ENCODE measurements around the gene PAPPA2. TPM values are rescaled to one million over a fixed set of nuclear protein-coding genes. Genes with fewer than 3 reads are reported as not detected.

PAPPA2 gene
- total and polyA plus RNA-seq, 10 of the 15 experiments (the other 5 are each of a cell fraction or from before 2014, with no cell fraction given): under 0.01 to 0.06 (median 0.03) TPM; not detected in 7

GRCh38 chr1:176720838-176721237 is 257.9 kb downstream of the PAPPA2 start:
- intact Hi-C loops (cut with micrococcal nuclease; ENCODE audit: unreplicated experiment): no loop called here
- Histone ChIP-seq H2AFZ (ENCODE audit: control insufficient read depth, low read depth, low read length) (no peak overlapping the region), H3K4me2 (ENCODE audit: control insufficient read depth, insufficient read depth) (no peak overlapping the region), H3K9me3 (replicated peaks; ENCODE audit: control insufficient read depth, insufficient read depth, low read length) (no peaks in the 10 kb centered on the region), H3K9ac (ENCODE audit: control insufficient read depth, insufficient read depth, low read length) (no peak overlapping the region), H4K20me1 (ENCODE audit: control insufficient read depth, insufficient read depth) (no peaks in the 10 kb centered on the region), H3K79me2 (ENCODE audit: control insufficient read depth, insufficient read depth, low read length) (no peaks in the 10 kb centered on the region), H3K36me3 (ENCODE audit: control insufficient read depth in 2 of 2, insufficient read depth in 2 of 2, low read length in 1 of 2) (no peaks in the 10 kb centered on the region), H3K4me3 (no peak overlapping the region), H3K27ac (ENCODE audit: control insufficient read depth, insufficient read depth) (no peak overlapping the region), H3K4me1 (ENCODE audit: control insufficient read depth, insufficient read depth, low read length) (no peaks in the 10 kb centered on the region), H3K27me3 (replicated peaks in 1 of 2; ENCODE audit: control insufficient read depth in 2 of 2, insufficient read depth in 2 of 2, low read length in 1 of 2) (no peaks in the 10 kb centered on the region)
- WGBS (ENCODE audit: insufficient coverage, insufficient replicate concordance, low lambda C conversion rate, missing lambda C conversion rate): 0% methylated on average over 1 of the region's 1 CpG
- ChIA-PET SMC1A (ENCODE audit: uncharacterized antibody, unreplicated experiment) (interaction anchor here (1.2 kb wide), 1 partner anchor 15 kb away, joined by 3 read pairs; no protein-coding TSS in a partner anchor), RAD21 (ENCODE audit: unreplicated experiment) (no interaction called here), CTCF (interaction anchor here (1.4 kb wide), 1 partner anchor 26 kb away, joined by 3 read pairs; no protein-coding TSS in a partner anchor), POLR2A (no interaction called here)
- ATAC-seq (no peak), DNase-seq (ENCODE audit: low read depth, low spot score) (no peak), FAIRE-seq (no peak)
- in situ Hi-C loops (cut with MboI): no loop called here
- TF ChIP-seq ATF3 (IDR thresholded peaks at IDR 0.05; ENCODE audit: borderline replicate concordance, extremely low read depth, low read depth, low read length): no peak
- no peak for TF ChIP-seq TBL1XR1 (IDR thresholded peaks at IDR 0.05; ENCODE audit: low read depth, low read length)
- no peak for TF ChIP-seq HDAC2 (IDR thresholded peaks at IDR 0.05)
- no peak for TF ChIP-seq GABPA (IDR thresholded peaks at IDR 0.05; ENCODE audit: low read depth)
- no peak for TF ChIP-seq POLR2A (IDR thresholded peaks at IDR 0.05; ENCODE audit: low read depth, low read length)
- no peak for TF ChIP-seq KDM1A (IDR thresholded peaks at IDR 0.05; ENCODE audit: borderline replicate concordance)
- TF ChIP-seq SMAD1 (IDR thresholded peaks at IDR 0.05; ENCODE audit: low read depth, partially characterized antibody): no peak
- no peak for TF ChIP-seq YBX1 (IDR thresholded peaks at IDR 0.05)
- TF ChIP-seq GATAD2B (conservative IDR thresholded peaks at IDR 0.05; ENCODE audit: low read depth): no peak
- no peak for TF ChIP-seq MLLT1 (IDR thresholded peaks at IDR 0.05)
- no peak for TF ChIP-seq ZNF622 (IDR thresholded peaks at IDR 0.05)
- TF ChIP-seq ELK1 (IDR thresholded peaks at IDR 0.05; ENCODE audit: low read depth, low read length): no peak
- no peak for TF ChIP-seq BHLHE40 (IDR thresholded peaks at IDR 0.05; ENCODE audit: borderline replicate concordance in 1 of 2, low read depth in 2 of 2, low read length in 1 of 2)
- no peak for TF ChIP-seq SMC3 (IDR thresholded peaks at IDR 0.05; ENCODE audit: borderline replicate concordance, low read length)
- TF ChIP-seq SMARCA5 (IDR thresholded peaks at IDR 0.05): no peak
- no peak for TF ChIP-seq RAD21 (IDR thresholded peaks at IDR 0.05; ENCODE audit: insufficient read depth, low read depth, low read length)
- no peak for TF ChIP-seq FOXM1 (IDR thresholded peaks at IDR 0.05; ENCODE audit: low read depth, low read length)
- TF ChIP-seq SIN3A (IDR thresholded peaks at IDR 0.05; ENCODE audit: low read depth, low read length): no peak
- TF ChIP-seq POLR2AphosphoS5 (IDR thresholded peaks at IDR 0.05; ENCODE audit: low read length): no peak
- BruUV-seq (replicated peaks): no TSS peak
